ENCODE measurements around the gene TOB1. TPM values are rescaled to one million over a fixed set of nuclear protein-coding genes. Genes with fewer than 3 reads are reported as not detected.

TOB1 gene
- total RNA-seq, 3 donors from 2014 or later (not counting 1 experiment from before 2014, with no cell fraction given), result 51.1 to 123 (median 110) TPM

- Histone ChIP-seq H3K27me3 (ENCODE audit: control insufficient read depth, insufficient read depth, low read length) (no peaks in the 10 kb centered on the region), H3K27ac (ENCODE audit: low read length) (no peak overlapping the region), H3K4me1 (ENCODE audit: control insufficient read depth, insufficient read depth, low read length) (peaks cover 44% of the 10 kb centered on the region), H3K36me3 (ENCODE audit: control insufficient read depth, insufficient read depth, low read length) (no peaks in the 10 kb centered on the region), H3K9me3 (ENCODE audit: control insufficient read depth, insufficient read depth, low read length) (no peaks in the 10 kb centered on the region), H3K4me3 (ENCODE audit: low read length) (no peak overlapping the region)
- no peak for ATAC-seq
- Mint-ChIP-seq H3K9me3 (no peaks in the 10 kb centered on the region), H3K36me3 (no peaks in the 10 kb centered on the region), H3K4me3 (no peak overlapping the region), H3K4me1 (peaks cover 16 to 34% of the 10 kb centered on the region in 2 donors), H3K27ac (peak overlapping the region in 1 of 2 donors; percentile 35), H3K27me3 (ENCODE audit: low read depth in 2 of 2) (peaks cover 0 to 4% of the 10 kb centered on the region in 2 donors)
- intact Hi-C loops (cut with micrococcal nuclease), result loop anchor here (2.0 kb wide), 1 partner anchor 45 kb away; the partner anchor contains the start of gene TOB1
- TF ChIP-seq CTCF (IDR thresholded peaks at IDR 0.05), result no peak
- WGBS (ENCODE audit: insufficient coverage), result 98% methylated on average over 4 of the region's 4 CpGs
- no peak for DNase-seq
Observed at GRCh38 chr17:50911890-50912289, 45.7 kb upstream of the TOB1 start.

GRCh38 chr17:50911450-50911849 lies 45.3 kb upstream of the TOB1 start:
- Histone ChIP-seq H3K9me3 (ENCODE audit: control insufficient read depth, insufficient read depth, low read length) (no peaks in the 10 kb centered on the region), H3K27ac (ENCODE audit: low read length) (no peak overlapping the region), H3K27me3 (ENCODE audit: control insufficient read depth, insufficient read depth, low read length) (no peaks in the 10 kb centered on the region), H3K4me3 (ENCODE audit: low read length) (no peak overlapping the region), H3K36me3 (ENCODE audit: control insufficient read depth, insufficient read depth, low read length) (no peaks in the 10 kb centered on the region), H3K4me1 (ENCODE audit: control insufficient read depth, insufficient read depth, low read length) (peaks cover 41% of the 10 kb centered on the region)
- H3K36me3 Mint-ChIP-seq, result no peaks in the 10 kb centered on the region
- H3K9me3 Mint-ChIP-seq, result no peaks in the 10 kb centered on the region
- ATAC-seq, result no peak
- peaks cover 16 to 34% of the 10 kb centered on the region in 2 donors for H3K4me1 Mint-ChIP-seq
- no peak for TF ChIP-seq CTCF (IDR thresholded peaks at IDR 0.05)
- no peak for DNase-seq
- H3K4me3 Mint-ChIP-seq, result no peak overlapping the region
- no peak overlapping the region for H3K27ac Mint-ChIP-seq
- peaks cover 0 to 4% of the 10 kb centered on the region in 2 donors for H3K27me3 Mint-ChIP-seq (ENCODE audit: low read depth in 2 of 2)
- WGBS (ENCODE audit: insufficient coverage), result 93% methylated on average over 4 of the region's 6 CpGs
- intact Hi-C loops (cut with micrococcal nuclease), result loop anchor here (2.0 kb wide), 1 partner anchor 45 kb away; the partner anchor contains the start of gene TOB1

GRCh38 chr17:50909765-50910605 lies 43.8 kb upstream of the TOB1 start:
- H3K27ac ChIP-seq (ENCODE audit: low read length), result peak overlapping the region; percentile 79
- ATAC-seq (peak; percentile 87 to 92 (median 91)), DNase-seq (peak; percentile 36 to 88)
- Mint-ChIP-seq H3K27me3 (ENCODE audit: low read depth in 2 of 2) (peaks cover 4 to 8% of the 10 kb centered on the region in 2 donors), H3K27ac (peak overlapping the region; percentile 85 to 91), H3K9me3 (no peaks in the 10 kb centered on the region), H3K36me3 (no peaks in the 10 kb centered on the region), H3K4me1 (peaks cover 16 to 34% of the 10 kb centered on the region in 2 donors), H3K4me3 (peak overlapping the region; percentile 55)
- 74% methylated on average over 14 of the region's 15 CpGs for WGBS (ENCODE audit: insufficient coverage)
- H3K4me3 ChIP-seq (ENCODE audit: low read length), result no peak overlapping the region
- intact Hi-C loops (cut with micrococcal nuclease), result loop anchor here (2.0 kb wide), 1 partner anchor 43 kb away; the partner anchor contains the start of gene TOB1
- peaks cover 51% of the 10 kb centered on the region for H3K4me1 ChIP-seq (ENCODE audit: control insufficient read depth, insufficient read depth, low read length)
- H3K36me3 ChIP-seq (ENCODE audit: control insufficient read depth, insufficient read depth, low read length), result no peaks in the 10 kb centered on the region
- H3K27me3 ChIP-seq (ENCODE audit: control insufficient read depth, insufficient read depth, low read length), result no peaks in the 10 kb centered on the region
- no peaks in the 10 kb centered on the region for H3K9me3 ChIP-seq (ENCODE audit: control insufficient read depth, insufficient read depth, low read length)
- no peak for TF ChIP-seq CTCF (IDR thresholded peaks at IDR 0.05)
